Jurkat, Clone E6-1 (cell line): ENCODE measurements around the gene TMIGD1.
"Not testable (repeated sequence)": the region's sequence is repeated elsewhere in the genome, so short reads cannot be mapped to it uniquely, and the experiment has no call there.

Source experiments
- DNase-seq: peaks from one replicate; pipeline ENCODE4 v3.0.0-alpha.2; 2011; ENCODE audit warnings: low read depth, low spot score
- H3K4me3 ChIP-seq: 2 replicates; pipeline ENCODE4 v1.5.1; 2011; ENCODE audit warnings: mild to moderate bottlenecking, low read length, control low read depth, moderate library complexity

Gene TMIGD1

GRCh38 chr17:30361766-30362279 is 28.0 kb upstream of the TMIGD1 start:
- no peak for DNase-seq
- H3K4me3 ChIP-seq, result no peak overlapping the region

- no peak for DNase-seq
- H3K4me3 ChIP-seq, result no peak overlapping the region
These were observed 26.4 kb upstream of the TMIGD1 start for GRCh38 chr17:30360086-30360808.

GRCh38 chr17:30358055-30358760 is 24.4 kb upstream of the TMIGD1 start:
- no peak overlapping the region for H3K4me3 ChIP-seq
- no peak for DNase-seq

- H3K4me3 ChIP-seq, result no peak overlapping the region
- DNase-seq, result no peak
These were observed 23.6 kb upstream of the TMIGD1 start for GRCh38 chr17:30357476-30357875.

GRCh38 chr17:30354701-30355100 is 20.8 kb upstream of the TMIGD1 start:
- DNase-seq, result no peak
- no peak overlapping the region for H3K4me3 ChIP-seq

- no peak overlapping the region for H3K4me3 ChIP-seq
- DNase-seq, result no peak
These were observed 18.5 kb upstream of the TMIGD1 start for GRCh38 chr17:30352240-30352814.

GRCh38 chr17:30351735-30352134 is 17.9 kb upstream of the TMIGD1 start:
- DNase-seq, result no peak
- no peak overlapping the region for H3K4me3 ChIP-seq

- H3K4me3 ChIP-seq, DNase-seq: not testable (repeated sequence)
These were observed 17.4 kb upstream of the TMIGD1 start for GRCh38 chr17:30351263-30351662.

GRCh38 chr17:30349252-30349651 is 15.4 kb upstream of the TMIGD1 start:
- no peak for DNase-seq
- H3K4me3 ChIP-seq, result no peak overlapping the region

- DNase-seq, result no peak
- no peak overlapping the region for H3K4me3 ChIP-seq
These were observed 13.6 kb upstream of the TMIGD1 start for GRCh38 chr17:30347488-30347887.

GRCh38 chr17:30346221-30346795 is 12.5 kb upstream of the TMIGD1 start:
- H3K4me3 ChIP-seq, result no peak overlapping the region
- no peak for DNase-seq

GRCh38 chr17:30345527-30346075 is 11.7 kb upstream of the TMIGD1 start:
- DNase-seq, result no peak
- no peak overlapping the region for H3K4me3 ChIP-seq

GRCh38 chr17:30345089-30345433 is 11.2 kb upstream of the TMIGD1 start:
- no peak for DNase-seq
- H3K4me3 ChIP-seq, result no peak overlapping the region

GRCh38 chr17:30344283-30345088 is 10.6 kb upstream of the TMIGD1 start:
- no peak for DNase-seq
- H3K4me3 ChIP-seq, result no peak overlapping the region

GRCh38 chr17:30343796-30344195 is 9.9 kb upstream of the TMIGD1 start:
- H3K4me3 ChIP-seq, result no peak overlapping the region
- DNase-seq, result no peak

- DNase-seq, H3K4me3 ChIP-seq: not testable (repeated sequence)
These were observed 9.4 kb upstream of the TMIGD1 start for GRCh38 chr17:30343244-30343643.

- no peak overlapping the region for H3K4me3 ChIP-seq
- no peak for DNase-seq
These were observed 7.9 kb upstream of the TMIGD1 start for GRCh38 chr17:30341703-30342249.

GRCh38 chr17:30340801-30341356 is 7.0 kb upstream of the TMIGD1 start:
- DNase-seq, result no peak
- no peak overlapping the region for H3K4me3 ChIP-seq
